HEK293 (cell line): ENCODE data around the gene THOC7.

Source experiments
- CTCF ChIA-PET: fragments of 350-600 bp; formaldehyde crosslinking; extraction: SDS; loops from one replicate; lab custom pipeline; 2021; ENCODE audit warnings: antibody characterized with exemption; lab: Yijun Ruan, JAX
- POLR2A ChIA-PET: fragments of 300-600 bp; formaldehyde crosslinking; extraction: SDS; loops from one replicate; lab custom pipeline; 2020; ENCODE audit warnings: antibody characterized with exemption, inconsistent platforms; lab: Yijun Ruan, JAX
- H3K27ac ChIP-seq: fragments of 200-500 bp; sonication (Bioruptor generic); 2 replicates; pipeline ENCODE4 v1.5.1; 2014; ENCODE audit warnings: low read depth, low read length, control low read depth, inconsistent platforms; ENCODE audit errors: extremely low read depth
- H3K36me3 ChIP-seq, 2 experiments: fragments of 200-500 bp in 1 of 2; sonication (Bioruptor generic) in 1 of 2; 1 replicate in 1 of 2; 2 replicates in 1 of 2; pipeline ENCODE4 v1.5.1; 2014 to 2017; ENCODE audit warnings: inconsistent platforms in 2 of 2, low read length in 2 of 2; ENCODE audit not compliant: control insufficient read depth in 2 of 2, insufficient read depth in 1 of 2
- H3K4me1 ChIP-seq: fragments of 200-500 bp; sonication (Bioruptor generic); 2 replicates; pipeline ENCODE4 v1.5.1; 2014; ENCODE audit warnings: mild to moderate bottlenecking, low read length, inconsistent platforms; ENCODE audit not compliant: control insufficient read depth, insufficient read depth
- H3K4me3 ChIP-seq: 2 replicates; pipeline ENCODE4 v1.5.1; 2011; ENCODE audit warnings: low read depth, mild to moderate bottlenecking, control low read depth, low read length, moderate library complexity
- H3K9me3 ChIP-seq: fragments of 200-500 bp; sonication (Bioruptor generic); 2 replicates; pipeline ENCODE4 v1.5.1; 2014; ENCODE audit warnings: low read depth, low read length, inconsistent platforms; ENCODE audit not compliant: control insufficient read depth, insufficient read depth
- GFI1B ChIP-seq: fragments of 450-650 bp; formaldehyde crosslinking; IDR thresholded peaks from 2 replicates; pipeline ENCODE4 v1.5.1; 2016; ENCODE audit warnings: missing biosample characterization, missing genetic modification characterization
- SP2 ChIP-seq: fragments of 450-650 bp; formaldehyde crosslinking; IDR thresholded peaks from 2 replicates; pipeline ENCODE4 v1.5.1; 2016; ENCODE audit warnings: missing biosample characterization, missing genetic modification characterization
- ZEB2 ChIP-seq: fragments of 450-650 bp; formaldehyde crosslinking; IDR thresholded peaks from 2 replicates; pipeline ENCODE4 v1.5.1; 2016; ENCODE audit warnings: missing biosample characterization, missing genetic modification characterization
- ZFP3 ChIP-seq: fragments of 450-650 bp; formaldehyde crosslinking; IDR thresholded peaks from 2 replicates; pipeline ENCODE4 v1.5.1; 2016; ENCODE audit warnings: low read depth, missing biosample characterization, missing genetic modification characterization
- ZIC2 ChIP-seq: fragments of 450-650 bp; formaldehyde crosslinking; IDR thresholded peaks from 2 replicates; pipeline ENCODE4 v1.5.1; 2016; ENCODE audit warnings: missing biosample characterization, missing genetic modification characterization
- ZNF2 ChIP-seq: fragments of 450-650 bp; formaldehyde crosslinking; IDR thresholded peaks from 2 replicates; pipeline ENCODE4 v1.5.1; 2016; ENCODE audit warnings: missing biosample characterization, missing genetic modification characterization
- ZNF274 ChIP-seq, 2 experiments: fragments of 200-500 bp in 1 of 2; fragments of 450-650 bp in 1 of 2; sonication (Bioruptor generic) in 1 of 2; formaldehyde crosslinking in 1 of 2; IDR thresholded peaks; 2 replicates each; pipeline versions ENCODE4 v1.5.1 to v1.6.1; 2014 to 2016; ENCODE audit warnings: borderline replicate concordance in 1 of 2, inconsistent platforms in 1 of 2, low read length in 1 of 2, missing biosample characterization in 1 of 2, missing genetic modification characterization in 1 of 2
- ZNF37A ChIP-seq: fragments of 450-650 bp; IDR thresholded peaks from 2 replicates; pipeline ENCODE4 v1.5.1; 2018; ENCODE audit warnings: missing biosample characterization, missing genetic modification characterization
- ZNF416 ChIP-seq: fragments of 450-650 bp; formaldehyde crosslinking; IDR thresholded peaks from 2 replicates; pipeline ENCODE4 v1.5.1; 2016; ENCODE audit warnings: missing biosample characterization, missing genetic modification characterization
- ZNF426 ChIP-seq: fragments of 450-650 bp; formaldehyde crosslinking; IDR thresholded peaks from 2 replicates; pipeline ENCODE4 v1.5.1; 2017; ENCODE audit warnings: missing biosample characterization, missing genetic modification characterization, mild to moderate bottlenecking, inconsistent platforms, moderate library complexity
- ZNF549 ChIP-seq: fragments of 450-650 bp; IDR thresholded peaks from 2 replicates; pipeline ENCODE4 v1.5.1; 2018; ENCODE audit warnings: missing biosample characterization, missing genetic modification characterization, mild to moderate bottlenecking, inconsistent platforms, moderate library complexity
- ZNF629 ChIP-seq: fragments of 450-650 bp; formaldehyde crosslinking; IDR thresholded peaks from 2 replicates; pipeline ENCODE4 v1.5.1; 2017; ENCODE audit warnings: missing biosample characterization, missing genetic modification characterization
- ZNF677 ChIP-seq: fragments of 450-650 bp; IDR thresholded peaks from 2 replicates; pipeline ENCODE4 v1.5.0; 2018; ENCODE audit warnings: missing biosample characterization, mild to moderate bottlenecking, missing genetic modification characterization, moderate library complexity
- ZNF843 ChIP-seq: fragments of 450-650 bp; formaldehyde crosslinking; IDR thresholded peaks from 2 replicates; pipeline ENCODE4 v1.5.1; 2016; ENCODE audit warnings: missing biosample characterization, missing genetic modification characterization
- ZSCAN16 ChIP-seq: fragments of 450-650 bp; formaldehyde crosslinking; IDR thresholded peaks from 2 replicates; pipeline ENCODE4 v1.5.1; 2016; ENCODE audit warnings: missing biosample characterization, missing genetic modification characterization
- TF ChIP-seq, protein P1 (sequence below): fragments of 450-650 bp; formaldehyde crosslinking; IDR thresholded peaks from 2 replicates; pipeline ENCODE4 v1.5.1; 2017; ENCODE audit warnings: missing biosample characterization, missing genetic modification characterization
- TF ChIP-seq, protein P2 (sequence below): fragments of 450-650 bp; formaldehyde crosslinking; IDR thresholded peaks from 2 replicates; pipeline ENCODE4 v1.5.1; 2017; ENCODE audit warnings: missing biosample characterization, missing genetic modification characterization
- TF ChIP-seq, protein P3 (sequence below): fragments of 450-650 bp; formaldehyde crosslinking; IDR thresholded peaks from 2 replicates; pipeline ENCODE4; 2016; ENCODE audit warnings: missing biosample characterization, missing genetic modification characterization
- TF ChIP-seq, protein P4 (sequence below): sonication (generic); formaldehyde crosslinking; IDR thresholded peaks from 2 replicates; pipeline ENCODE4 v1.8.1; 2022; ENCODE audit warnings: mild to moderate bottlenecking, moderate library complexity, missing genetic modification reagents
- TF ChIP-seq, protein P5 (sequence below): fragments of 450-650 bp; formaldehyde crosslinking; conservative IDR thresholded peaks from 2 replicates; pipeline ENCODE4 v1.5.1; 2016; ENCODE audit warnings: low read depth, missing biosample characterization, missing genetic modification characterization

THOC7 gene

DNA sequence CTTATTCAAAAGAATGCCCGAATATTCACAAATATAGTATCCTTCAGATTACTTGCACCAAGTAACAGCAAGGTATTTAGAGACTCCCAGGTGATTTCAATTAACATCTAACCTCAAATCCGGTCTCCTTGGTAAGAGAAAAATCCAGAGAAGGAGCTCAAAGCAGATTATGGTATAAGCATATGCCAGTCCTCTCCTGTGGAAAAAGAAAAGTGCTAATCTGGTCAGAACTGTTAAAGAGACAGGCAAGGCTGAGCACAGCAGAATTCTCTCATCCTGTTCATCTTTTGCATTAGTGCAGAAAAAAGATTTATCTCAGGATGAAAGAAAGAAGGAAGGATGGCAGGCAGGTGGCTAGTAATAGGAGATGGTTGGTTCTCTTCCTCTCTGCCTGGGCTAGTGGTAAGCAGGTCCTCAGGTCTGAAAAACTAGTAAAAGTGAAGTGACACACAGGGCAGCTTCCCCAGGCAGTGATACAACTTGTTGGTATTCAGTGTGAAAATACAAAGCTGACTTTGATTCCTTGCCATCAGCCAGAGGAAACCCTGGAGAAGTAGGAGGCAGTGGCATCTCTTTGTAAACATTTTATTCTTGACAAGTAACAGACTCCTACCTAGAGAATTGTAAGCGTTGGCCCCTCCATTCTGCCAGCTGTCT is 14.3 kb upstream of the THOC7 start:
- POLR2A ChIA-PET = no interaction called here
- Histone ChIP-seq H3K4me3 (no peak overlapping the region), H3K9me3 (no peaks in the 10 kb centered on the region)
- TF ChIP-seq ZEB2 (tag by site-specific recombination) (no peak), ZNF677 (tag by site-specific recombination) (no peak), ZIC2 (tag by site-specific recombination) (no peak), ZNF2 (tag by site-specific recombination) (no peak), ZNF274 (IDR thresholded peaks at IDR 0.05; ENCODE audit: low read length) (no peak), ZNF274 (tag by site-specific recombination; IDR thresholded peaks at IDR 0.05; ENCODE audit: borderline replicate concordance) (no peak), ZNF426 (no peak), ZNF37A (no peak), ZNF629 (tag by site-specific recombination) (no peak), ZFP3 (tag by site-specific recombination) (no peak), ZSCAN16 (tag by site-specific recombination) (no peak), GFI1B (tag by site-specific recombination) (no peak), SP2 (tag by site-specific recombination) (no peak), ZNF416 (tag by site-specific recombination) (no peak), ZNF843 (tag by site-specific recombination) (no peak), ZNF549 (tag by site-specific recombination) (no peak)
- TF ChIP-seq, protein P1, sequence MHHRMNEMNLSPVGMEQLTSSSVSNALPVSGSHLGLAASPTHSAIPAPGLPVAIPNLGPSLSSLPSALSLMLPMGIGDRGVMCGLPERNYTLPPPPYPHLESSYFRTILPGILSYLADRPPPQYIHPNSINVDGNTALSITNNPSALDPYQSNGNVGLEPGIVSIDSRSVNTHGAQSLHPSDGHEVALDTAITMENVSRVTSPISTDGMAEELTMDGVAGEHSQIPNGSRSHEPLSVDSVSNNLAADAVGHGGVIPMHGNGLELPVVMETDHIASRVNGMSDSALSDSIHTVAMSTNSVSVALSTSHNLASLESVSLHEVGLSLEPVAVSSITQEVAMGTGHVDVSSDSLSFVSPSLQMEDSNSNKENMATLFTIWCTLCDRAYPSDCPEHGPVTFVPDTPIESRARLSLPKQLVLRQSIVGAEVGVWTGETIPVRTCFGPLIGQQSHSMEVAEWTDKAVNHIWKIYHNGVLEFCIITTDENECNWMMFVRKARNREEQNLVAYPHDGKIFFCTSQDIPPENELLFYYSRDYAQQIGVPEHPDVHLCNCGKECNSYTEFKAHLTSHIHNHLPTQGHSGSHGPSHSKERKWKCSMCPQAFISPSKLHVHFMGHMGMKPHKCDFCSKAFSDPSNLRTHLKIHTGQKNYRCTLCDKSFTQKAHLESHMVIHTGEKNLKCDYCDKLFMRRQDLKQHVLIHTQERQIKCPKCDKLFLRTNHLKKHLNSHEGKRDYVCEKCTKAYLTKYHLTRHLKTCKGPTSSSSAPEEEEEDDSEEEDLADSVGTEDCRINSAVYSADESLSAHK (tag by site-specific recombination) = no peak
- TF ChIP-seq, protein P2, sequence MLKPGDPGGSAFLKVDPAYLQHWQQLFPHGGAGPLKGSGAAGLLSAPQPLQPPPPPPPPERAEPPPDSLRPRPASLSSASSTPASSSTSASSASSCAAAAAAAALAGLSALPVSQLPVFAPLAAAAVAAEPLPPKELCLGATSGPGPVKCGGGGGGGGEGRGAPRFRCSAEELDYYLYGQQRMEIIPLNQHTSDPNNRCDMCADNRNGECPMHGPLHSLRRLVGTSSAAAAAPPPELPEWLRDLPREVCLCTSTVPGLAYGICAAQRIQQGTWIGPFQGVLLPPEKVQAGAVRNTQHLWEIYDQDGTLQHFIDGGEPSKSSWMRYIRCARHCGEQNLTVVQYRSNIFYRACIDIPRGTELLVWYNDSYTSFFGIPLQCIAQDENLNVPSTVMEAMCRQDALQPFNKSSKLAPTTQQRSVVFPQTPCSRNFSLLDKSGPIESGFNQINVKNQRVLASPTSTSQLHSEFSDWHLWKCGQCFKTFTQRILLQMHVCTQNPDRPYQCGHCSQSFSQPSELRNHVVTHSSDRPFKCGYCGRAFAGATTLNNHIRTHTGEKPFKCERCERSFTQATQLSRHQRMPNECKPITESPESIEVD (tag by site-specific recombination) = no peak
- TF ChIP-seq, protein P3, sequence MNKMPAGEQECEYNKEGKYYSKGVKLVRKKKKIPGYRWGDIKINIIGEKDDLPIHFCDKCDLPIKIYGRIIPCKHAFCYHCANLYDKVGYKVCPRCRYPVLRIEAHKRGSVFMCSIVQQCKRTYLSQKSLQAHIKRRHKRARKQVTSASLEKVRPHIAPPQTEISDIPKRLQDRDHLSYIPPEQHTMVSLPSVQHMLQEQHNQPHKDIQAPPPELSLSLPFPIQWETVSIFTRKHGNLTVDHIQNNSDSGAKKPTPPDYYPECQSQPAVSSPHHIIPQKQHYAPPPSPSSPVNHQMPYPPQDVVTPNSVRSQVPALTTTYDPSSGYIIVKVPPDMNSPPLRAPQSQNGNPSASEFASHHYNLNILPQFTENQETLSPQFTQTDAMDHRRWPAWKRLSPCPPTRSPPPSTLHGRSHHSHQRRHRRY = no peak
- TF ChIP-seq, protein P4, sequence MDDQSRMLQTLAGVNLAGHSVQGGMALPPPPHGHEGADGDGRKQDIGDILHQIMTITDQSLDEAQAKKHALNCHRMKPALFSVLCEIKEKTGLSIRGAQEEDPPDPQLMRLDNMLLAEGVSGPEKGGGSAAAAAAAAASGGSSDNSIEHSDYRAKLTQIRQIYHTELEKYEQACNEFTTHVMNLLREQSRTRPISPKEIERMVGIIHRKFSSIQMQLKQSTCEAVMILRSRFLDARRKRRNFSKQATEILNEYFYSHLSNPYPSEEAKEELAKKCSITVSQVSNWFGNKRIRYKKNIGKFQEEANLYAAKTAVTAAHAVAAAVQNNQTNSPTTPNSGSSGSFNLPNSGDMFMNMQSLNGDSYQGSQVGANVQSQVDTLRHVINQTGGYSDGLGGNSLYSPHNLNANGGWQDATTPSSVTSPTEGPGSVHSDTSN = no peak
- TF ChIP-seq, protein P5, sequence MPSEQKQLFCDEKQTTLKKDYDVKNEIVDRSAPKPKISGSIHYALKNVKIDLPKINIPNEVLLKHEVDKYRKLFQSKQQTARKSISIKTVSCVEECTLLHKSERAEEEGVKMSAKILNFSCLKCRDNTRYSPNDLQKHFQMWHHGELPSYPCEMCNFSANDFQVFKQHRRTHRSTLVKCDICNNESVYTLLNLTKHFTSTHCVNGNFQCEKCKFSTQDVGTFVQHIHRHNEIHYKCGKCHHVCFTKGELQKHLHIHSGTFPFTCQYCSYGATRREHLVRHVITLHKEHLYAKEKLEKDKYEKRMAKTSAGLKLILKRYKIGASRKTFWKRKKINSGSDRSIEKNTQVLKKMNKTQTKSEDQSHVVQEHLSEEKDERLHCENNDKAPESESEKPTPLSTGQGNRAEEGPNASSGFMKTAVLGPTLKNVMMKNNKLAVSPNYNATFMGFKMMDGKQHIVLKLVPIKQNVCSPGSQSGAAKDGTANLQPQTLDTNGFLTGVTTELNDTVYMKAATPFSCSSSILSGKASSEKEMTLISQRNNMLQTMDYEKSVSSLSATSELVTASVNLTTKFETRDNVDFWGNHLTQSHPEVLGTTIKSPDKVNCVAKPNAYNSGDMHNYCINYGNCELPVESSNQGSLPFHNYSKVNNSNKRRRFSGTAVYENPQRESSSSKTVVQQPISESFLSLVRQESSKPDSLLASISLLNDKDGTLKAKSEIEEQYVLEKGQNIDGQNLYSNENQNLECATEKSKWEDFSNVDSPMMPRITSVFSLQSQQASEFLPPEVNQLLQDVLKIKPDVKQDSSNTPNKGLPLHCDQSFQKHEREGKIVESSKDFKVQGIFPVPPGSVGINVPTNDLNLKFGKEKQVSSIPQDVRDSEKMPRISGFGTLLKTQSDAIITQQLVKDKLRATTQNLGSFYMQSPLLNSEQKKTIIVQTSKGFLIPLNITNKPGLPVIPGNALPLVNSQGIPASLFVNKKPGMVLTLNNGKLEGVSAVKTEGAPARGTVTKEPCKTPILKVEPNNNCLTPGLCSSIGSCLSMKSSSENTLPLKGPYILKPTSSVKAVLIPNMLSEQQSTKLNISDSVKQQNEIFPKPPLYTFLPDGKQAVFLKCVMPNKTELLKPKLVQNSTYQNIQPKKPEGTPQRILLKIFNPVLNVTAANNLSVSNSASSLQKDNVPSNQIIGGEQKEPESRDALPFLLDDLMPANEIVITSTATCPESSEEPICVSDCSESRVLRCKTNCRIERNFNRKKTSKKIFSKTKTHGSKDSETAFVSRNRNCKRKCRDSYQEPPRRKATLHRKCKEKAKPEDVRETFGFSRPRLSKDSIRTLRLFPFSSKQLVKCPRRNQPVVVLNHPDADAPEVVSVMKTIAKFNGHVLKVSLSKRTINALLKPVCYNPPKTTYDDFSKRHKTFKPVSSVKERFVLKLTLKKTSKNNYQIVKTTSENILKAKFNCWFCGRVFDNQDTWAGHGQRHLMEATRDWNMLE (tag by site-specific recombination) = no peak
- TF ChIP-seq, all 188 proteins: peak for 0
- Histone ChIP-seq H3K36me3 (no peaks in the 10 kb centered on the region), H3K27ac (no peak overlapping the region), H3K4me1 (peaks cover 5% of the 10 kb centered on the region)
- CTCF ChIA-PET = interaction anchor here (0.6 kb wide), 1 partner anchor 91 kb away, joined by 3 read pairs; no protein-coding TSS in a partner anchor
